GM19351 (cell line): ENCODE data around the gene UNC13A.

Experiments
- ATAC-seq: cut with Tn5 transposase; IDR thresholded peaks from one replicate; pipeline ENCODE4 v1.9.1; 2021; ENCODE audit warnings: mild to moderate bottlenecking, moderate library complexity; ENCODE audit not compliant: unreplicated experiment

UNC13A gene

GRCh38 chr19:17687857-17688784 lies at the start of gene UNC13A:
Gene UNC13A, minus strand, starts transcription at chr19:17688354. Its CDS starts 155 bp downstream, at chr19:17688199.
- ATAC-seq = no peak

DNA sequence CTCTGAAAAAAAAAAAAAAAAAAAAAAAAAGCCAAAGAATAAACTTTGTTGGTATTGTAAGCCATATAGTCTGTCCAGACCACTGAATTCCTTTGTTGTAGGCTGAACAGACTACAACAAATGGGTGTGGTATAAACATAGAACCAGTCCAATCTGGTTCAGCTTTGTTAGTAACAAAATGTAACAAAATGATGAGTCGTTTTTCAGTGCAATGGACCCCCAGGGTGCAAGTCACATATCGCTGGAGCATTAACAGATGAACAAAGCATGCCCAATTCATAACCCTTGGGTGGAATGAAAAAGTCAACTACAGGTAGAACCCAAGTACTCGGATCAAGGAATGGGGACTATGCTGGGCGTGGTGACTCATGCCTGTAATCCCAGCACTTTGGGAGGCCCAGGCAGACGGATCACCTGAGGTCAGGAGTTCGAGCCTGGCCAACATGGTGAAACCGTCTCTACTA lies 49.6 kb upstream of the UNC13A start:
- no peak for ATAC-seq

- ATAC-seq = no peak
Measured at GRCh38 chr19:17735410-17735809, 47.3 kb upstream of the UNC13A start.

GRCh38 chr19:17734146-17734545 lies 46.0 kb upstream of the UNC13A start:
- no peak for ATAC-seq

GRCh38 chr19:17733127-17733526 lies 45.0 kb upstream of the UNC13A start:
- ATAC-seq = no peak

DNA sequence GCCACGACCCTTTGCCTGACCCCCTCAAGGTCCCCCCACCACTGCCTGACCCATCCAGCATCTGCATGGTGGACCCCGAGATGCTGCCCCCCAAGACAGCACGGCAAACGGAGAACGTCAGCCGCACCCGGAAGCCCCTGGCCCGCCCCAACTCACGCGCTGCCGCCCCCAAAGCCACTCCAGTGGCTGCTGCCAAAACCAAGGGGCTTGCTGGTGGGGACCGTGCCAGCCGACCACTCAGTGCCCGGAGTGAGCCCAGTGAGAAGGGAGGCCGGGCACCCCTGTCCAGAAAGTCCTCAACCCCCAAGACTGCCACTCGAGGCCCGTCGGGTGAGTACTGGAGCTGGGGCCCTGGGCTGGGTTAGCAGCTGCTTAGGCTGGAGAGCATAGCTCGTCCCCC lies 39.7 kb upstream of the UNC13A start:
- no peak for ATAC-seq

- no peak for ATAC-seq
Measured at GRCh38 chr19:17726964-17727773, 39.0 kb upstream of the UNC13A start.

GRCh38 chr19:17726136-17726741 lies 38.1 kb upstream of the UNC13A start:
- no peak for ATAC-seq

DNA sequence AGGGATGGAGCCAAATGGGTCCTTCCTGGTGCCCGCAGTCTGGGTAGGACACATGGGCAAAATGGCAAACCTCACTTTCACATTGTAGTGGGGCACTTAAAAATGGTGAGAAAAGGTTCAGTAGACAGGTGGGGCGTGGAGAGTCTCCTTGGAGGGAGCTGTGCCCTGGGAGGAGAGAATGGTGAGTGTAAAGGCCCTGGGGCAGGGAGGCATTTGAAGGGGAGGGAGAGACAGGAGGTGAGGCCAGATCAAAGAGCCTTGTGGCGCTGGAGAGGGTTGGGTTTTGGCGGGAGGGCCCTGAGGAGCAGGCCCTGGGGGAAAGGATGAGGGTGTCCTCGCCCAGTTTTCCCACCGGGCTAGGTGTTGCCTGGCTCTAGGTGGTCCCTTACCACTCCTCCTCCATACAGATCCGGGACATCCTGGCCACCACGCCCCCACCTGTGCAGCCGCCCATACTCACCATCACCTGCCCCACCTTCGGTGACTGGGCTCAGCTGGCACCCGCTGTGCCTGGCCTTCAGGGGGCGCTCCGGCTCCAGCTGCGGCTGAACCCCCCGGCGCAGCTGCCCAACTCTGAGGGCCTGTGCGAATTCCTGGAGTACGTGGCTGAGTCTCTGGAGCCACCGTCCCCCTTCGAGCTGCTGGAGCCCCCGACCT lies 37.4 kb upstream of the UNC13A start:
- no peak for ATAC-seq

GRCh38 chr19:17724655-17725054 lies 36.5 kb upstream of the UNC13A start:
- ATAC-seq = no peak

- no peak for ATAC-seq
Measured at GRCh38 chr19:17722655-17723240, 34.6 kb upstream of the UNC13A start.

DNA sequence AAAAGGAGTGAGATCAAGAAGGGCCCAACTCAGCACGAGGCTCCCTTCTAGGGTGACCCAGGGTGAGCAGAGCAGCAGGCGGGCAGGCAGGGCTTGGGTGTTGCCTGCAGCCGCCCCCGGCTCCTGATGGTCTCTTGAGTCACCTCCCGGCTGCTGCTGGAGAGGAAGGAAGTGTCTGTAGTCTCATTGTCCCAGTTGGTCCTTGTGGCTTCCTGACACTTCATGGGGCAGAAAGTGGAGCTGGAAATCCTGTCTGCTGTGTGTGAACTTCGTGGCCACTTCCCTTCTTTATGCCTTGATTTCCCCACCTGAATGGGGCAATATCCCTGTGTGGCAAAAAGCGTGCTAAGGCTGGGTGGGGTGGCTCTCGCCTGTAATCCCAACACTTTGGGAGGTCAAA lies 33.7 kb upstream of the UNC13A start:
- ATAC-seq = no peak

DNA sequence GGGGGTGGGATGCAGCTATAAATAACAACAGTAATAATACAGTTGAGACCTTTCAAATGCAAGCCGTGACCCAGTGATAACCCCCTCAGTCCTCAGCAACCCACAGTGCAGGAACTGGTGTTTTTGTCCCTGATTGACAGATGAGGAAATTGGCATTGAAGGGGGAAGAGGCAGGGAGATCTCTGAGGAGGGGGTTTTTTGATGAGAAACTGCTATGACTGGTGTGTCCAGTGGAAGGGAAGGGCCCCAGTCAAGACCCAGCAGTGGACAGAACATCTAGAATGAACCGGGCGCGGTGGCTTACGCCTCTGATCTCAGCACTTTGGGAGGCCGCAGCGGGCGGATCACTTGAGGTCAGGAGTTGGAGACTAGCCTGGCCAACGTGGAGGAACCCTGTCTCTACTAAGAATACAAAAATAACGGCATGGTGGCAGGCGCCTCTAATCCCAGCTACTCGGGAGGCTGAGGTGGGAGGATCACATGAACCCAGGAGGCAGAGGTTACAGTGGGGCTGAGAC lies 33.0 kb upstream of the UNC13A start:
- ATAC-seq = no peak

DNA sequence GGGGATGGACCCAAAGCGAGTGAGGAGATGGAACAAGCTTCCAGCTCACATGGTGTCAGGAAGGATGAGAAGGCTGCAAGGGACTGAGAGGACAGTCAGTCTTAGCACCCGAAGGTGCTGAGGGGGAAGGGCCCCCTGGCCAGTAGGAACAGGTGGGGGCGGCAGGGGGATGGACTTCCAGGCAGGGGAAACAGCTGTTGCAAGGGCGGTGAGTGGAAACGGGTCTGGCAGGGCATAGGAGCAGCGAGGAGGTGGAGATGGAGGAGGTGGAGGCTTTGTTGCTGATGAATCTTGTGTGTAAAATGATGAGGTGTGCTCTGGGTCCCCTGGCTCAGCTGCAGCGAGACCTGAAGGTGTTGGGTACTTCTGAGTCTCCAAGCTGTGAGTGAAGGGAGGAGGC lies 32.3 kb upstream of the UNC13A start:
- no peak for ATAC-seq

DNA sequence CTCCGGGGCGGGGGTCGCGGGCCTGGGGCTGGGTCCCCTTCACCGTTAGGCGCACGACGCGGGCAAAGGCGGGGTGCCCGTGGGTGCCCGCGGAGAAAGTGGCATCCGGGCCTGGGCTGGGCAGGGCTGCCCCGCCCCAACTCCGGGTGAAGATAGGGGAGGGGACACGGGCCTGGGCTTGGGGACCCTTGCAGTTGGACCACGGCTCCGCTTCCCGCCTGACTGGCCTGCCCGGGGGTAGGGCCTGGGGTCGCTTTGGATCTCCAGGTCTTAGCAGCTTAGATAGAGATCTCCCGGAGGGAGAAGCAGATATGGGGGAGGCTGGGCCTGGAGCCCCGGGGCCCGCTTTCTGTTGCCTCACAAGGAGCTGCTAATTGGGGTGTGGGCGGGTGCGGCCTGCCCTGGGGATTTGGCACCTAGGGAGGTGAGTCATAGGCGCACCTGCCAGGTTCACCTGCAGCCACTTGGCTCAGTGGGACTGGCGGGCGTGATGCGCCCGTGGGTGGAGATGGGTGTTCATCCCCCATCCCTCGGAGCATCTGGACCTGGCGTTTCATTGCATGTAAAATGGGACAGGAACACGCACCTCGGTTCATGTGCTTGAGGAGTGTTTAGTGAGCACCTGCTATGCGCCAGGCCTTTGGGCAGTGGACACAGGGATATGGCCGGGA lies 31.7 kb upstream of the UNC13A start:
- ATAC-seq = no peak

DNA sequence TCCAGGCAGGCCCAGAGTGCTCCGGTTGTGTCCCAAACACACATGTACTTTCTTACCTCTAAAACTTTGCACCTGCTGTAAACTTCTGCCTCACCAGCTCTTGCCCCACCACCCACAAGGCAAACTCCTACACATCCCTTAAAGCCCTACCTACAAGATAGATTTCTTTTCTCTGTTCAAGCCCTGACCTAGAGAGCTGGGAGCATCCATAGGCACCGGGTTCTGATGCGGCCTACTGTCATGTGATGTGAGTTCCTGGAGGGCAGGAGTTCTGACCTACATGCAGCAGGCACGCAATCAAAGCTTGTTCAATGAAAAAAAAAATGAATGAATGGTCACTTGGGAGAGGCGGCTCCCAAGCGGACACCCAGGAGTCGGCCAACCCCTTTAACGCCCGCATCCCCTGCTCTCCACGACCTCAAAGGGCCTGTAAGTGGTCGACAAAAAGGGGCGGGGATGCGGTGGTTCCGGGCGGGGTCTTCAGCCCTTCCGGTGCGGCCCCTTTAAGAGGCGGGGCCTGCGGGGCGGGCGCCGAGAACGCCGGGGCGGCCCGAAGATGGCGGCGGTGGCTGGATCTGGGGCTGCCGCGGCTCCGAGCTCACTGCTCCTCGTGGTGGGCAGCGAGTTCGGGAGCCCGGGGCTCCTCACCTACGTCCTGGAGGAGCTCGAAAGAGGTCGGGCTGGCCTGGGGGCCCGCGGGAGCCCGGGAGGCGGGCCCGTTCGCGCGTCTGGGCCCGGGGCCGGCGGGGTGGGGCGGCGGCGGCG lies 31.0 kb upstream of the UNC13A start, which contains the start of gene MAP1S:
TSS of gene MAP1S (plus strand) at position 534 of the 765 bp plus-strand sequence. CDS start at position 557, 23 bp downstream.
- peak; percentile 69 for ATAC-seq

GRCh38 chr19:17718550-17718946 lies 30.4 kb upstream of the UNC13A start:
- no peak for ATAC-seq

GRCh38 chr19:17716309-17716929 lies 28.3 kb upstream of the UNC13A start:
- no peak for ATAC-seq
